Osteoblast (primary cell): Measurements from ENCODE around the gene TMEM266. TPM values are rescaled to one million over a fixed set of nuclear protein-coding genes. Genes with fewer than 3 reads are reported as not detected.
"Not testable (repeated sequence)": the region's sequence is repeated elsewhere in the genome, so short reads cannot be mapped to it uniquely, and the experiment has no call there.

ENCODE experiments used
- DNase-seq: peaks from one replicate; pipeline ENCODE4 v3.0.0; 2011; ENCODE audit warnings: low spot score, mixed read lengths; ENCODE audit not compliant: insufficient read length; ENCODE audit errors: missing footprints
- H2AFZ ChIP-seq: 2 replicates; pipeline ENCODE4 v1.6.0; 2011; ENCODE audit warnings: mild to moderate bottlenecking, low read length
- H3K27ac ChIP-seq: 2 replicates; pipeline ENCODE4 v1.5.1; 2011; ENCODE audit warnings: mild to moderate bottlenecking, low read depth, low read length, moderate library complexity
- H3K27me3 ChIP-seq: 2 replicates; pipeline ENCODE4 v1.6.0; 2012; ENCODE audit warnings: mild to moderate bottlenecking, control low read depth, inconsistent platforms, low read length, moderate library complexity; ENCODE audit not compliant: insufficient read depth
- H3K36me3 ChIP-seq: 2 replicates; pipeline ENCODE4 v1.5.1; 2011; ENCODE audit warnings: mild to moderate bottlenecking, low read length, control low read depth, moderate library complexity; ENCODE audit not compliant: insufficient read depth
- H3K4me1 ChIP-seq: 2 replicates; pipeline ENCODE4 v1.5.1; 2011; ENCODE audit warnings: mild to moderate bottlenecking, low read length, control low read depth, moderate library complexity; ENCODE audit not compliant: insufficient read depth
- H3K4me2 ChIP-seq: 2 replicates; pipeline ENCODE4 v1.6.0; 2011; ENCODE audit warnings: mild to moderate bottlenecking, low read length; ENCODE audit not compliant: insufficient read depth
- H3K4me3 ChIP-seq: fragments of 200-600 bp; sonication (generic); 3 replicates; pipeline ENCODE4 v1.5.1; 2012; ENCODE audit warnings: mild to moderate bottlenecking, low read length, inconsistent platforms; ENCODE audit not compliant: insufficient read depth
- H3K79me2 ChIP-seq: 2 replicates; pipeline ENCODE4 v1.6.0; 2012; ENCODE audit warnings: mild to moderate bottlenecking, low read length, control low read depth, inconsistent platforms; ENCODE audit not compliant: insufficient read depth
- H3K9me3 ChIP-seq: 2 replicates; pipeline ENCODE4 v1.5.1; 2011; ENCODE audit warnings: low read depth, low read length, control low read depth
- H4K20me1 ChIP-seq: 2 replicates; pipeline ENCODE4 v1.6.0; 2012; ENCODE audit warnings: mild to moderate bottlenecking, low read length, control low read depth; ENCODE audit not compliant: insufficient read depth
- CTCF ChIP-seq: IDR thresholded peaks from 2 replicates; pipeline ENCODE4 v1.5.1; 2011; ENCODE audit warnings: mild to moderate bottlenecking, low read depth, low read length, moderate library complexity; ENCODE audit errors: extremely low read depth
- total RNA-seq: library from RNA; depleted of rRNA; stranded (reverse); fragments of >200 nt; gene quantifications from 2 replicates; pipeline ENCODE4 v1.2.3, GENCODE V29; 2012

TMEM266 gene
- total RNA-seq, 1 donor: not detected

DNA sequence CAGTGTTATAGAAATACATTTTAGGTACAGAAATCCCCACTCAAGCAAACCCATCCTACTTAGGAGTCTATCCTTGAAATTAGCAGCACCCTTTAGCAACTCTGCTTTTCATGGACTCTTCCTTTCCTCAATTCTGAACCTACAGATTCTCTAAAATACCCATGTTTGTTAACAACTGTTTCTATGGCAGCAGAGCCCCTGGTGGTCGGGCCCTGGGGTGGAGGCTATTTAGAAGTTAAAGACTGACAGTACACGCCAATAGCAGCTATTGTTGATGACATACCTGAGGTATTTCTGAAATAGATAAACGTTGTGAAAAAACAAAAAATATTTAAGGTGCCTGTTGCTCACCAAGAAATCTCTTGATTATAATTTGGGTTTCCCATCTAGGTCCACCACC lies 24.2 kb upstream of the TMEM266 start:
- Histone ChIP-seq H3K9me3 (no peaks in the 10 kb centered on the region), H3K79me2 (no peaks in the 10 kb centered on the region), H3K4me2 (no peak overlapping the region), H3K36me3 (no peaks in the 10 kb centered on the region), H4K20me1 (no peaks in the 10 kb centered on the region), H3K27ac (no peak overlapping the region), H2AFZ (no peak overlapping the region), H3K4me3 (no peak overlapping the region), H3K27me3 (peaks cover 12% of the 10 kb centered on the region), H3K4me1 (no peaks in the 10 kb centered on the region)
- no peak for TF ChIP-seq CTCF
- DNase-seq: no peak

GRCh38 chr15:76038512-76038911 lies 21.3 kb upstream of the TMEM266 start:
- no peaks in the 10 kb centered on the region for H4K20me1 ChIP-seq
- no peak for DNase-seq
- H3K79me2 ChIP-seq: no peaks in the 10 kb centered on the region
- no peak overlapping the region for H3K27ac ChIP-seq
- no peaks in the 10 kb centered on the region for H3K36me3 ChIP-seq
- H3K4me2 ChIP-seq: no peak overlapping the region
- H3K4me1 ChIP-seq: no peaks in the 10 kb centered on the region
- H3K4me3 ChIP-seq: no peak overlapping the region
- no peak for TF ChIP-seq CTCF
- H3K27me3 ChIP-seq: peaks cover 12% of the 10 kb centered on the region
- no peak overlapping the region for H2AFZ ChIP-seq
- H3K9me3 ChIP-seq: no peaks in the 10 kb centered on the region

DNA sequence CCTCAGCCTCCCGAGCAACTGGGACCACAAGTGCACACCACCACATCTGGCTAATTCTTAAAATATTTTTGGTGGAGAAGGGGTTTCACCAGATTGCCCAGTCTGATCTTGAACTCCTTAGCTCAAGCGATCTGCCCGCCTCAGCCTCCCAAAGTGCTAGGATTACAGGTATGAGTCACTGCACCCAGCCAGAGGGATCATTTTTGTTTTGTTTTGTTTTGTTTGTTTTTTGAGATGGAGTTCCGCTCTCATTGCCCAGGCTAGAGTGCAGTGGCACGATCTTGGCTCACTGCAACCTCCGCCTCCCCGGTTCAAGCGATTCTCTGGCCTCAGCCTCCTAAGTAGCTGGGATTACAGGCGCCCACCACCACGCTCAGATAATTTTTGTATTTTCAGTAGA lies 5.6 kb upstream of the TMEM266 start:
- H3K4me3 ChIP-seq, H3K4me2 ChIP-seq, H3K36me3 ChIP-seq, DNase-seq, H3K27ac ChIP-seq, H3K9me3 ChIP-seq, H3K4me1 ChIP-seq, H4K20me1 ChIP-seq, H3K79me2 ChIP-seq, H2AFZ ChIP-seq: not testable (repeated sequence)
- H3K27me3 ChIP-seq: peaks cover 20% of the 10 kb centered on the region

DNA sequence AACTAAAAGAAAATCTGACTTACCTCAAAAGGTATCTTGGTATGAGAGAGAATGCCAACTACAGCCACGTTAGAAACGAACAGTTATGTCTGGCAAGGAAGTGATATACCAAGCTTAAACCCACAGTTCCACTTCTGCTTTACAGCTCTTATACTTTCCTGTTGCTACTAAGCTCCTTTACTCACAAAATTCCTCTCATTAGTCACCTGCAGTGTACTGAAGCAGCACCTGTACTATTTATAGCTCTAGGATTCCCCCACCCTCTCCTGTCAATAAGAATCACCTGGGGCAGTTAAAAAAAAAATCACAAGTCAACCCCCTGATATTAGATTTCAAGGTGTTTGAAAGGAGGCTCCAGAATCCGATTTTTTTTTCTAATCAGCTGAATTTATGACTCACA lies 2.9 kb upstream of the TMEM266 start:
- Histone ChIP-seq H3K36me3 (no peaks in the 10 kb centered on the region), H3K9me3 (no peaks in the 10 kb centered on the region), H3K4me3 (peak overlapping the region; percentile 62), H3K27me3 (peaks cover 38% of the 10 kb centered on the region), H2AFZ (peak overlapping the region; percentile 80), H3K27ac (no peak overlapping the region), H4K20me1 (no peaks in the 10 kb centered on the region), H3K4me1 (peaks cover 9% of the 10 kb centered on the region), H3K79me2 (no peaks in the 10 kb centered on the region), H3K4me2 (peak overlapping the region; percentile 85)
- DNase-seq: no peak
- no peak for TF ChIP-seq CTCF
